ENCODE data around the gene CCDC136.

CCDC136 gene

DNA sequence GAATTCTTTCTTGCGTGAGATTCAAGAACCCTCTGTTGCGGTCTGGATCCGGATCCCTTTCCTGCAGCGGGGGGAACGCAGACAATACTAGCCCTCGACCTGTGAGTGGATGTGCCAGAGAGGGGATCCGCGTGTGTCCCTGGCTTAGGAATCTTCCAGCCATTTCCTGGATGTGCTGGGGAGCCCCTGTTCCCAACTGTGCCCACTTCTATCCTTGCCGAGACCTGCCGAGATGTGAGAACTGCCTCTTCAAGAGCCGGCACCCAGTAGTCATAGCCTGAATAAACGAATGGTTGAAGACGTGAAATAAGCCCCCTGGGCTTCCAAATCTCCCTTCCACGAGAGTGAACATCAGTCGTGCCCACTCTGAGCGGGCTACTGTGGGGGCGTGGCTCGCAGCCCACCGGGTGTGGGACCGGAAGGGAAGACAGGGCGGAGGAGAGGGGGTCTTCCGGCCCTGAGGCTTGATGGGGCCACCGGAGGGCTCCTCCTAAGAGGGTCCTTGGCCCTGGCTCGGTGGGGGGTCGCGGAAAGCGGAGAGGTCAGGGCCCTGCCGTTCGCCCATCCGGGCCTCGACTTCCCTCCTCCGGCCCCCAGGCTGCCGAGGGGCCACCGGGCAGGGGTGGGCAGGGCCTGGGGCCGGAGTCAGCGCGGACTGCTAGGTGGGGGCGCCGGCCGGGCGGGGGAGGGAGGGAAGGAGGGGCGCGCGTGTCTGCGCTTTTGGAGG is 1.3 kb upstream of the CCDC136 start:
- H3K27ac Mint-ChIP-seq = peak overlapping the region; percentile 53 to 86 (median 66)
- H3K4me1 Mint-ChIP-seq = peaks cover 21% of the 10 kb centered on the region
- H3K27me3 Mint-ChIP-seq (ENCODE audit: low read depth) = peaks cover 21% of the 10 kb centered on the region
- TF ChIP-seq, protein P1, sequence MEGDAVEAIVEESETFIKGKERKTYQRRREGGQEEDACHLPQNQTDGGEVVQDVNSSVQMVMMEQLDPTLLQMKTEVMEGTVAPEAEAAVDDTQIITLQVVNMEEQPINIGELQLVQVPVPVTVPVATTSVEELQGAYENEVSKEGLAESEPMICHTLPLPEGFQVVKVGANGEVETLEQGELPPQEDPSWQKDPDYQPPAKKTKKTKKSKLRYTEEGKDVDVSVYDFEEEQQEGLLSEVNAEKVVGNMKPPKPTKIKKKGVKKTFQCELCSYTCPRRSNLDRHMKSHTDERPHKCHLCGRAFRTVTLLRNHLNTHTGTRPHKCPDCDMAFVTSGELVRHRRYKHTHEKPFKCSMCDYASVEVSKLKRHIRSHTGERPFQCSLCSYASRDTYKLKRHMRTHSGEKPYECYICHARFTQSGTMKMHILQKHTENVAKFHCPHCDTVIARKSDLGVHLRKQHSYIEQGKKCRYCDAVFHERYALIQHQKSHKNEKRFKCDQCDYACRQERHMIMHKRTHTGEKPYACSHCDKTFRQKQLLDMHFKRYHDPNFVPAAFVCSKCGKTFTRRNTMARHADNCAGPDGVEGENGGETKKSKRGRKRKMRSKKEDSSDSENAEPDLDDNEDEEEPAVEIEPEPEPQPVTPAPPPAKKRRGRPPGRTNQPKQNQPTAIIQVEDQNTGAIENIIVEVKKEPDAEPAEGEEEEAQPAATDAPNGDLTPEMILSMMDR (IDR thresholded peaks at IDR 0.05; ENCODE audit: unreplicated experiment in 3 of 3) = no peak
- H3K9me3 Mint-ChIP-seq = no peaks in the 10 kb centered on the region
- peaks cover 12% of the 10 kb centered on the region for H3K36me3 Mint-ChIP-seq (ENCODE audit: low read depth)
- peak overlapping the region; percentile 89 to 94 (median 94) for H3K4me3 Mint-ChIP-seq

DNA sequence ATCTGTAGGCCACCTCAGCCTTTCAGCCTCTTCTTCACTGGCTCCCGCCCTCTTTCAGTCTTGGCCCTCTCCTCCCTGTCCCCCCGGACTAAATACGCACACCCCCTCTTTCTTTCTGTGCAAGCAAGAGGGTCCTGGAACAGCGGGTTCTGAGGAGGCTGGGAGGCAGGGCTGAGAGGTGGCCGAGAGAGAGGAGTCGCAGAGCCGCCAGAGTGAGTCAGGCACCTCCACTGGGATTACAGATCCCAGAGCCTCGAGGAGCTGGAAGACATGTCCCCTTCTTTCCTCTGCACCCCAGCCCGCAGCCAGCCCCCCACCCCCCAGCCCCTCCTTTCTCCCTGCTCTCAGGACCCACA is 182 bp downstream of the CCDC136 start:
- TF ChIP-seq, protein P1 (IDR thresholded peaks at IDR 0.05; ENCODE audit: unreplicated experiment in 3 of 3) = no peak
- Mint-ChIP-seq H3K27me3 (ENCODE audit: low read depth) (peaks cover 21% of the 10 kb centered on the region), H3K36me3 (ENCODE audit: low read depth) (peaks cover 24% of the 10 kb centered on the region), H3K9me3 (no peaks in the 10 kb centered on the region), H3K4me1 (peaks cover 32% of the 10 kb centered on the region), H3K4me3 (peak overlapping the region; percentile 85 to 92 (median 88)), H3K27ac (no peak overlapping the region)

DNA sequence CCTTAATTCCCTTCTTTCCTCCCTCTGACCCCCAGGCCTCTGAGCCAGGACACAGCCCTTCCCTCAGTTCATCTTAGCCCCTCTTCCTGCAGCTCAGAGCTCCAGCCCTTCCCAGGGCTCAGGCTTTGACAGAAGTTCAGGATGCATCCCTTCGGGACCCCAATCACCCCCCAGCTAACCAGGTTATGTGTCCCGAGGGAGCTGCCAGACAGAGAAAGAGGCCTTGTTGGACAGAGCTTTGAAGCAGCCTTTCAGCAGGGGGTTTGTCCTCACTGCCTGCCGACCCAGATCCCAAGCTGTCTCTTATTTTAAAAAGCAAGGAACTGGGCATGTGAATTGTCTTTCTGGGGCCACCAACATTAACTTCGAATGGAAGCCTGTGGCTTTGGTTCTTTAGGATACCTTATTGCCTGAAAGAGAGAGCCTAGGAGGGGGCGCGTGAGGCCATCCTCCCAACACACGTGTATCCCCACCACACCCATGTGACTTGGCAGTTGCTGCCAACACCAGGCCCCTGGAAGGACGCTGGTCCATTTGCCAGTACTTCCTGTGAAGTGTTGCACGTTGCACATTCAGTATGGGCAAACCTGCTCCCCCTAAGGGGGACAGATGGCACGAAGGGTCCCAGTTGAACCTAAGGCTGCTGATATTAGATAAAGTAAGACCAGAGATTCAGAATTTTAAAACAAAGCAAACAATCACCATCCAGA is 858 bp downstream of the CCDC136 start:
- Mint-ChIP-seq H3K27ac (no peak overlapping the region), H3K4me3 (peak overlapping the region; percentile 83 to 92 (median 88)), H3K27me3 (ENCODE audit: low read depth) (peaks cover 21% of the 10 kb centered on the region), H3K9me3 (no peaks in the 10 kb centered on the region), H3K36me3 (ENCODE audit: low read depth) (peaks cover 31% of the 10 kb centered on the region), H3K4me1 (peaks cover 32% of the 10 kb centered on the region)
- TF ChIP-seq, protein P1 (IDR thresholded peaks at IDR 0.05; ENCODE audit: unreplicated experiment in 3 of 3) = no peak

DNA sequence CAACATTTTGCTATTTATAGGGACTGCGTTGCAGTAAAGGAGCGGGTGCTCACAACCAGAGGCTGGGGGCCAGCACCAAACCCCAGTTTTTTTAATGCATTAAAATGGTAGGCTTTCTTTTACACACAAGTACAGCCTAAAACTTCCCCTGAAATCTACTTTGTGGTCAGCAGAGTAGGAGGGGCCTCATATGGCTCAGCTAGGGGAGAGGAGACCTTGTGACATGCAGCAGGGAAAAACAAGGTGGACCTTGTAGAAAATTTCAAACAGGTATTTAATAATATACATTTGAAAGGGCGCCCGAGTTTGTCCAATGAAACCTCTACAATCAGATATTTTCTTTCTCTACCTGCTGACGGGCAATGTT is 1.4 kb downstream of the CCDC136 start:
- Mint-ChIP-seq H3K27ac (no peak overlapping the region), H3K36me3 (ENCODE audit: low read depth) (peaks cover 31% of the 10 kb centered on the region), H3K27me3 (ENCODE audit: low read depth) (peaks cover 21% of the 10 kb centered on the region), H3K4me1 (peaks cover 32% of the 10 kb centered on the region), H3K9me3 (no peaks in the 10 kb centered on the region), H3K4me3 (peak overlapping the region in 2 of 3 experiments; percentile 83 to 92)
- TF ChIP-seq, protein P1 (IDR thresholded peaks at IDR 0.05; ENCODE audit: unreplicated experiment in 3 of 3) = no peak

DNA sequence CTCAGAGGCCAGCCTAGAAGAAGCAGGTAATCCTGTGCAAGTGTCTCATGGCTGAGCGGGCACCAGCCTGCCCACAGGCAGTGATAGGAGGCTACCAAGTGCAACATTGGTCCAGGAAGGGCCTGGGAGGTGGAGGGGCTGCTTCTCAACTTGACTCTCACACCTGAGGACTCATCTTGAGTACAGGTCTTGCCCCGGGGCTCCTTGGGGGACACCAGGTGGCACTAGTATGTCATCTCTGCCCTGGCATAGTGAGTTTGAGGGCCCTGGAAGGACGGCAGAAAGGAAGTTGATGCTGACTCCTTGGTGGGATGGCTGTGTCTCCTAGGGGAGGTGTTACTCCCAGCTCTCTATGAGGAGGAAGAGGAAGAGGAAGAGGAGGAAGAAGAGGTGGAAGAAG is 2.3 kb downstream of the CCDC136 start:
- no peaks in the 10 kb centered on the region for H3K9me3 Mint-ChIP-seq
- TF ChIP-seq, protein P1 (IDR thresholded peaks at IDR 0.05; ENCODE audit: unreplicated experiment in 3 of 3) = no peak
- H3K36me3 Mint-ChIP-seq (ENCODE audit: low read depth) = peaks cover 31% of the 10 kb centered on the region
- peaks cover 13% of the 10 kb centered on the region for H3K27me3 Mint-ChIP-seq (ENCODE audit: low read depth)
- peaks cover 32% of the 10 kb centered on the region for H3K4me1 Mint-ChIP-seq
- peak overlapping the region; percentile 43 to 59 (median 56) for H3K4me3 Mint-ChIP-seq
- H3K27ac Mint-ChIP-seq = no peak overlapping the region

Measured in nephron (organoid).